IPS-20b (cell line): ENCODE measurements around the gene KSR2.

Source experiments
- H3K27ac ChIP-seq: one replicate; pipeline ENCODE4 v1.5.1; 2013; ENCODE audit warnings: low read length
- H3K27me3 ChIP-seq: 2 replicates; pipeline ENCODE4 v1.6.1; 2013; ENCODE audit warnings: mild to moderate bottlenecking, low read length, inconsistent platforms; ENCODE audit not compliant: insufficient read depth
- H3K36me3 ChIP-seq: 2 replicates; pipeline ENCODE4 v1.6.1; 2013; ENCODE audit warnings: low read depth, mild to moderate bottlenecking, inconsistent platforms, low read length, moderate library complexity; ENCODE audit not compliant: insufficient read depth
- H3K4me1 ChIP-seq: 2 replicates; pipeline ENCODE4 v1.6.1; 2013; ENCODE audit warnings: mild to moderate bottlenecking, control low read depth, inconsistent platforms, low read length, moderate library complexity; ENCODE audit not compliant: insufficient read depth
- H3K4me3 ChIP-seq: 2 replicates; pipeline ENCODE4 v1.5.1; 2013; ENCODE audit warnings: mild to moderate bottlenecking, low read length, inconsistent platforms
- H3K9ac ChIP-seq: 2 replicates; pipeline ENCODE4 v1.6.1; 2013; ENCODE audit warnings: low read depth, mild to moderate bottlenecking, inconsistent platforms, low read length, moderate library complexity
- H3K9me3 ChIP-seq: 2 replicates; pipeline ENCODE4 v1.6.1; 2013; ENCODE audit warnings: mild to moderate bottlenecking, low read depth, low read length, inconsistent platforms; ENCODE audit not compliant: insufficient read depth

Gene KSR2

DNA sequence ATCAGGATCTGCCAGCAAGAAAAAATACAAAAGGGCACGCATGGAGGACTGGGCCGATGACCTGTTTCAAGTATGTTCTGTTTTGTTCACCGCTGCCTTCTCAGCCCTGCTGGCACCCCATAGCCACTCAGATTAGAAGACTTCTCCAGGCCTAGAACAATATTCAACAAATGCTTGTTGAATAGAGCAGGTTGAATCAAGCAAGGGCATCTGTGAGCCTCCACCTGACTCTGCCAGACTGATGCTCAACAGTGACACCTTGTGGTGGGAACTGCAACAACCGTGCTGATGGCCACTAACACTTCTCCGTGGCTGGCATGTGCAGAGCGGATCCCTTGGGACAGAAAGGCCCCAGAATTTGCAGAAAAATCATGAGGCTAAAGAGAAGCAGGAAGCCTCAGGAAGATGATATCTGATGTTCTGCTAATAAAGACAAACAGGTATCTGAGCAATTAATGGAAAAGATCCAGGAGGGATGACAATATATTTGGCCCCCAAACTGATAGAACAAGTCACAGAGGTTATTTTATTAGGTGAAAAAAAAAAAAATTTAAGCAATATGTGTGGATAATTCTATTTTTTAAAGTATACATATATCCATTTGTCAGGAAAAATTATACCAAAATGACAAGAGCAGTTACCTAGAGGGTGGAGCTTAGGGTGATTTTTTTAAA is 114.3 kb downstream of the KSR2 start:
- Histone ChIP-seq H3K9me3 (no peaks in the 10 kb centered on the region), H3K27me3 (no peaks in the 10 kb centered on the region), H3K4me3 (no peak overlapping the region), H3K36me3 (no peaks in the 10 kb centered on the region), H3K9ac (no peak overlapping the region), H3K4me1 (no peaks in the 10 kb centered on the region), H3K27ac (no peak overlapping the region)

DNA sequence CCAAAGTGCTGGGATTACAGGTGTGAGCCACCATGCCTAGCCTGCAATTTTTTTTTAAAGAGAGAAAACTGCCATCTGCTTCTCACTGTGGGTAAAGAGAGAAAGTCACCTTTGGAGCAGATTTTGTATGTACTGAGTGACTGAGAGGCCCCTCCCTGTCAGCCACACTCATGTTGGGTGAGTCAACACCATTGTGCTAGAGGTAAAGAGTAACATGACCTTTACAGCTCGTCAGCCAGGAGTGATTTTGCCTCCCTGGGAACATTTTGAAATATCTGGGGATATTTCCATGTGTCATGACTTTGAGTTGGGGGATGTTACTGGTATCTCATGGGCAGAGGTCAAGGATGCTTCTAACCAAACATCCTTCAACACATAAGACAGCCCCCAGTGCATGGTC is 115.2 kb downstream of the KSR2 start:
- Histone ChIP-seq H3K9me3 (no peaks in the 10 kb centered on the region), H3K4me1 (no peaks in the 10 kb centered on the region), H3K36me3 (no peaks in the 10 kb centered on the region), H3K4me3 (no peak overlapping the region), H3K9ac (no peak overlapping the region), H3K27me3 (no peaks in the 10 kb centered on the region), H3K27ac (no peak overlapping the region)

DNA sequence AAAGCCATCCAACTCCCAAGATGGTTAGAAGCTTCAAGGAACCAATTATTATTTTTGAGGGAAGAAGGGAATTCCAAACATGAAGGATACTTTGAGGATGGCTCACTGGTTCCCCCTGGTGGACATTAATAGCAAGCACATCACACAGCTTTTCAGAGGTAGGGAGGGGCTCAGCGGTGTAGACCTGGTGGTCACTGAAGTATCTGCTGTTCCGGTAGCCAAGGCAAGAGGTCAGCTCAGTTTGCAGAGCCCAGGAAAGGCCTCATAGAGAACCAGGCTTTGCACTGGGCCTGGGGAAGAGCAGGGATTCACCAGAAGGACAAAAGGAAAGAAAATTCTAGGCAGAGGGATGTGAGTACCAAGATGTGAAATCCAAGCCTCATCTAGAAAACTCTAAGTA is 118.7 kb downstream of the KSR2 start:
- no peak overlapping the region for H3K9ac ChIP-seq
- no peaks in the 10 kb centered on the region for H3K9me3 ChIP-seq
- no peaks in the 10 kb centered on the region for H3K27me3 ChIP-seq
- no peaks in the 10 kb centered on the region; the same call in 1 of the 2 replicates for H3K4me1 ChIP-seq
- H3K4me3 ChIP-seq: no peak overlapping the region
- H3K27ac ChIP-seq: no peak overlapping the region
- H3K36me3 ChIP-seq: no peaks in the 10 kb centered on the region

DNA sequence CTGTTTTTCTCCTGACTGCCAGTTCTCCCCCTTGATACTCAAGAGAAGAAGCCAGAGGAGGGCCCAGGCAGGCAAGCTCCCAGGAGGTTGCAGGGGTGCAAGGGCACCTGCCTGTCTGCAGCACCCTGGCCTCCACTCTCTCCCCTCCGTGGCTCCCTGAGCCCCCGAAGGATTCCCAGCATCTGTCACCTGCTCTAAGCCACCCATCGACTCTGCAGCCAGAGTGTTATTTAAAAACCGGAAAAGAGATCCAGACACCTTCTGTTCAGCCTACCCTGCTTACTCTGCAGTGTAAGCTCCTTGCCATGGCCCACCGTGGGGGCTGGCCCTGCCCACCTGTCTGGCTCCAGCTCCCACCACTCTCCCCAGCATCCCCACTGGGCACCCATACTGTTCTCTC is 121.4 kb downstream of the KSR2 start:
- Histone ChIP-seq H3K4me3 (no peak overlapping the region), H3K9ac (0 out of 2 replicates have a peak overlapping the region, but pooled peaks have one; percentile 15)

DNA sequence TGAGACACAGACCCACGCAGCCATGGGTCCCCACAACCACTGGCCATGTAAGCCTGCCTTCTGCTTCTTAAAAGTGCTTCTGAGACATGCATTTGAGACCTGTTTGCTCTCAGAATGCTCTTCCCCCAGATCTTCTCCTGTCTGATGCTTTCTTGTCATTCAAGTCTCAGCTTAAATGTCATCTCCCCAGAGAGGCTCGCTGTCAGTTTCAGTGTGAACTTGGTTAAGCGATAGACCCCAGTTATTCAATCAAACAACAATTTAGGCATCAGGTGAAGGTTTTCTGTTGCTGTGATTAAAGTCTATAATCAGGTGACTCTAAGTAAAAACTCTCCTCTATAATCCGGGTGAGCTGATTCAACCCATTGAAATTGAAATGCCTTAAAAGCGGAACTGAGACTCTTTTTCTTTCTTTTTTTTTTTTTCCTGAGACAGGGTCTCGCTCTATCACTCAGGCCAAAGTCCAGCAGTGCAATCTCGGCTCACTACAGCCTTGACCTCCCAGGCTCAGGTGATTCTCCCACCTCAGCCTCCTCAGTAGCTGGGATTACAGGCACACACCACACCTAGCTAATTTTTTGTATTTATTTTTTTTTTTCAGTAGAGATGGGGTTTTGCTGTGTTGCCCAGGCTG is 123.4 kb downstream of the KSR2 start:
- no peaks in the 10 kb centered on the region; the same call in 1 of the 2 replicates for H3K4me1 ChIP-seq
- H3K9ac ChIP-seq: no peak overlapping the region
- H3K36me3 ChIP-seq: no peaks in the 10 kb centered on the region
- no peak overlapping the region for H3K4me3 ChIP-seq
- H3K27me3 ChIP-seq: no peaks in the 10 kb centered on the region
- no peak overlapping the region for H3K27ac ChIP-seq
- peaks cover 15% of the 10 kb centered on the region for H3K9me3 ChIP-seq

More for the DNA sequence above, 121.4 kb downstream of the KSR2 start:
- no peaks in the 10 kb centered on the region for H3K27me3 ChIP-seq
- peaks cover 15% of the 10 kb centered on the region for H3K9me3 ChIP-seq
- no peak overlapping the region for H3K27ac ChIP-seq
- H3K36me3 ChIP-seq: no peaks in the 10 kb centered on the region
- no peaks in the 10 kb centered on the region; the same call in 1 of the 2 replicates for H3K4me1 ChIP-seq

DNA sequence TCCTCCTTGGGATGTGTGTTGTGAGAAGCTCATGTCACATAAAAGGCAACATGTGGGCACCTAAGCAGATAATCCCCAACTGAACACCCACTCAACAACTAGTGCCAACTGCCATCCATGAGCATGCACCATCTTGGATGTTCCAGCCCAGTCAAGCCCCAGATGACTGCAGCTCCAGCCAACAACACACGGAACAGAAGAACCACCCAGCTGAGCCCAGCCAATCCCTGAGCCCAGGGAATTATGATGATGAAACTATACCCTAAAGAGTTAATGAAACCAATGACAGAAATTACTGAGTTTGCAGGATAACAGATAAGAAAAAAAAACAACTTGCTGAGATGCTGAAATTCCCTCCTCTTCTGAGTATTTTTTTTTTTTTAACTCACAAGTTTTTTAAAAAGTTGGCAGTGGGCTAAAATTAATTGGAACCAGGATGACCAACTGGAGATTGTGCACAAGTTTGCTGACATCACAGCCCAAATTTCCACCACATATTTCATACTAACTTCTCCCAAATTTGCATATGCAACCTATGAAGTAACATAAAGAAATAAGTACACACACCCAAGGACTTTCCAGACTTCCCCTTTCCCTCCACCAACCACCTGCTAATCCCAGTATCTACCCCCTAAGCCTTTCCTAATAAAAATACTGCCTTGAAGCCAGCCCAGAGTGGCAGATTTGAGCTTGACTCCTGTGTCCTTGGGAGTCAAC is 124.5 kb downstream of the KSR2 start:
- Histone ChIP-seq H3K27me3 (no peaks in the 10 kb centered on the region), H3K27ac (no peak overlapping the region)

DNA sequence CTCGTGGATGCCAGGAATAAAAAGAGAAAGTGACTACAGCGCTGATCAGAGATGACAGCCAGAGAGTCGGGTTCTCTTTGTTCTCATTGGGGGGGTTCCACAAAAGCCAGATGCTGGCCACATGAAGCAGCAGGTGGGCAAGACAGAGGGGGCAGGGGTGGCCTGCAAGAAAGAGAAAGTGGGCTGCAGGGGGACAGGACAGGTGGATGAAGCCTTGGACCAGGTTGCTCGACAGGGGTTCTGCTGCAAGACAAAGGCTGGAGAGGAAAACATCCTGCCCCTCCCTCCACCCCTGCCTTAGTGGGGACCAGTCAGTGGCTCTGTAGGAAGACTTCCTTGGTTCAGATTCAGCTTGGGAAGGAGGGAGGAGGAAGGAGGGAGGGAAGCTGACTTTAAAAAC is 126.2 kb downstream of the KSR2 start:
- peaks cover 15% of the 10 kb centered on the region for H3K9me3 ChIP-seq
- H3K27me3 ChIP-seq: no peaks in the 10 kb centered on the region
- no peak overlapping the region for H3K4me3 ChIP-seq
- no peak overlapping the region for H3K27ac ChIP-seq
- H3K9ac ChIP-seq: no peak overlapping the region
- H3K4me1 ChIP-seq: no peaks in the 10 kb centered on the region; the same call in 1 of the 2 replicates
- no peaks in the 10 kb centered on the region for H3K36me3 ChIP-seq

More for the DNA sequence above, 124.5 kb downstream of the KSR2 start:
- no peak overlapping the region for H3K4me3 ChIP-seq
- H3K9ac ChIP-seq: no peak overlapping the region
- no peaks in the 10 kb centered on the region; the same call in 1 of the 2 replicates for H3K4me1 ChIP-seq
- no peaks in the 10 kb centered on the region for H3K36me3 ChIP-seq
- H3K9me3 ChIP-seq: peaks cover 15% of the 10 kb centered on the region

DNA sequence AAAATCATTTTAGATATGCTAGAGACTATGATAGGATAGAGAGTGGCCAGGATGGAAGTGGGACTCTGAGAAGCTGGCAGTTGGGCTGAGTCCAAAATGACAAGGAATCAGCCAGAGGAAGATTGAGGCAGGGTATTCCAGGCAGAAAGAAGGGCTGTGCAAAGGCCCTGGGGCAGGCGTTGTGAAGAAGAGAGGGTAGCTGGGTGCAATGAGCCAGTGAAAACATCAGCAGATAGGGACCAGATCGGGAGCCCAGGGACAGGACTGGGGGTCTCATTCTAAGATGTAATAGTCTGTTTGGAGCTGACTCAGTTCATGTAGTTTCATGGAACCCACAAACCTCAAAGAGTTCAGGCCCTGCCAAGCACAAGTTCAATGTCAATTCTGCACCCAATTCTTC is 126.6 kb downstream of the KSR2 start:
- Histone ChIP-seq H3K9me3 (peaks cover 15% of the 10 kb centered on the region), H3K27ac (no peak overlapping the region), H3K4me1 (no peaks in the 10 kb centered on the region; the same call in 1 of the 2 replicates), H3K27me3 (no peaks in the 10 kb centered on the region), H3K4me3 (no peak overlapping the region), H3K9ac (no peak overlapping the region), H3K36me3 (no peaks in the 10 kb centered on the region)

DNA sequence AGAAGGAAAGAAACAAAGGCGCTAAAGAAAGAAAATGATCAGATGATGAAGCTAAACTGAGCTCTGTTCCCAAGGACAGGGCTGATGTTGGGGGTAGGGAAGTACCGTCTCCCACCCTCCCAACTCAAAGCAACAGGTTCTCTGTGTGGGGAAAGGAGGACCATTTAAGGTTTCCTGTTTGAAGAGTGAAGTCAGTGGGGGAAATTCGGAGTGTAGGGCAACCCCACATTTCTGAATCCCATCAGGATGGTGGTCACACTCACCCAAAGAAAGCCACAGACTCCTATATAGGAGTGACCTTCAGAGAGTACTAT is 131.1 kb downstream of the KSR2 start:
- Histone ChIP-seq H3K9me3 (no peaks in the 10 kb centered on the region), H3K36me3 (no peaks in the 10 kb centered on the region), H3K27ac (no peak overlapping the region), H3K9ac (no peak overlapping the region), H3K4me1 (no peaks in the 10 kb centered on the region), H3K4me3 (no peak overlapping the region), H3K27me3 (no peaks in the 10 kb centered on the region)

DNA sequence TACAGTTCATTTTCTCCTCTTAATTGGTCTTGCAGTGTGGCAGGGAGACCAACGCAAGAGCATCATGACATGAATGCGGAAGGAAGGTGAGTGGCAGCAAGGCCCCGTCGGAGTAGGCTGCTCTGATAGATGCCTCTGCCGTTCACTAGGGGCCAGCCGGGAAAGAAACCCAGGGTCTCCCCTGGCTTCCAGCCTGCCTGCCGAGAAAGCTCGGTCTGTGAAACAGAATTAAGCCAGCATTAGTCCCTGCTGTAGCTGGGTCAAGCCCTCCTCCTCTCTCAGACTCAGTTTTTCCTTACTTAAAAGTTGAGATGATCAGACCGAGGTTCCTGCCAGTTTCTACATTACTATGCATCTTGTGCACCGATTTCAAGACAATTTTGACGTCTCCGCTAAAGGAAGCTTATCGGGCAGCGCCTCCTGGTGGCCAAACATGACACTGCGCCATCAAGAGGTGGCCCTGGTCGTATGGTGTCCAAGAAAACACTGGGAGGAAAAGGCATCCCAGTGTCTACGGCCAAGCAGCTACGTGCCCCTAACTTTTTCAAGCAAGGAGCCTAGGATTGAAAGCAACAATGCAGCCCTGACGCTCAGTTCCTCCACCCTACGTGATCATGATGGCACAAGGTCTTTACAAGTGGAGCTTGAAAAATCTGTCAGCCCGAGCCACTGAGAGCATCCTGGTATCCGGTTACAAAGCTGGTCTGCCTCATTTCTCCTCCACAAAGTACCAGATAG is 131.6 kb downstream of the KSR2 start:
- peak overlapping the region; percentile 57 for H3K4me3 ChIP-seq
- no peaks in the 10 kb centered on the region for H3K27me3 ChIP-seq
- H3K36me3 ChIP-seq: no peaks in the 10 kb centered on the region
- no peak overlapping the region for H3K27ac ChIP-seq
- no peak overlapping the region for H3K9ac ChIP-seq
- no peaks in the 10 kb centered on the region for H3K4me1 ChIP-seq
- no peaks in the 10 kb centered on the region for H3K9me3 ChIP-seq

DNA sequence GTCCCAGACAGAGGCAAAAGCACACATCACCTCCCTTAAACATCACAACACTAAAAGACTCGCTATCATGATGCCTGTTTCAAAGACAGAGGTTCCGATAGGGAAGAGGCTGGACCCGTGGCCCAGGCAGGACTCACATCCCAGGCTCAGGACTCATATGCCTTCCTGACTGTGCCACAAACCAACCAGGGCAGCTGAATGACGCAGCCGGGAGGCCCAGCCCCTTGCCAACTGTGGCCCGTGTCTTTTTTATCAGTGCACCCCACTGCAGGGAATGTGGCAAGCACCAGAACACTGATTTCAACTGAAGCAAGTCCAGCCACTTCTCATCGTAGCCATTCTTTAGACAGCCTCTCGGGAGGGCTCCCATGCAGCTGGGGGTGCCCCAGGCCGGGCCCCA is 132.3 kb downstream of the KSR2 start:
- Histone ChIP-seq H3K9me3 (no peaks in the 10 kb centered on the region), H3K27ac (no peak overlapping the region), H3K9ac (no peak overlapping the region), H3K27me3 (no peaks in the 10 kb centered on the region), H3K4me3 (no peak overlapping the region), H3K36me3 (no peaks in the 10 kb centered on the region), H3K4me1 (no peaks in the 10 kb centered on the region)
